OCI-LY3 (cell line): ENCODE results near the gene TM9SF2.

Experiments used
- CTCF ChIP-seq: fragments of 200-600, 300-600 bp; sonication (generic); IDR thresholded peaks from 2 replicates; pipeline ENCODE4 v1.5.1; 2014; ENCODE audit warnings: antibody characterized with exemption, low read length, low read depth
- EZH2phosphoT487 ChIP-seq: fragments of 200-600 bp; shearing (Covaris generic); IDR thresholded peaks from 2 replicates; pipeline ENCODE4 v1.6.1; 2018; ENCODE audit warnings: antibody characterized with exemption, mixed run types, low read depth

GRCh38 chr13:99604636-99605035, 103.4 kb downstream of the TM9SF2 start:
- TF ChIP-seq CTCF = no peak
- TF ChIP-seq EZH2phosphoT487 = no peak
